Measurements from ENCODE around the gene CNTNAP2.

GRCh38 chr7:148121847-148122246 is 2005.2 kb downstream of the CNTNAP2 start:
- TF ChIP-seq CTCF (IDR thresholded peaks at IDR 0.05 in 4 of 5, conservative IDR thresholded peaks at IDR 0.05 in 1 of 5) (no peak), POLR2A (IDR thresholded peaks at IDR 0.05) (no peak)

Measured in gastrocnemius medialis (tissue), 4 donors.